IMR-90 (cell line): ENCODE results near the gene LIMCH1. TPM values are rescaled to one million over a fixed set of nuclear protein-coding genes. Genes with fewer than 3 reads are reported as not detected.
A peak's percentile ranks its signal among the peaks of the same experiment; 100 is the strongest.

Source experiments
- ATAC-seq: fragments of 200-7000 bp; cut with Tn5 transposase; 2 replicates; pipeline ENCODE4 v1.9.1; 2020; ENCODE audit warnings: low read depth, mild to moderate bottlenecking, moderate library complexity
- BruUV-seq: library from RNA; stranded (reverse); fragments of 400-500 nt; replicated peaks from 2 replicates; lab custom pipeline; 2021; lab: Mats Ljungman, UMichigan
- CTCF ChIA-PET: fragments of 300-600 bp; formaldehyde crosslinking; extraction: SDS; loops from one replicate; lab custom pipeline; 2021; ENCODE audit warnings: antibody characterized with exemption; lab: Yijun Ruan, JAX
- POLR2A ChIA-PET: fragments of 300-600 bp; sonication (Branson Sonifier 250); formaldehyde crosslinking; loops from one replicate; lab custom pipeline; 2022; ENCODE audit warnings: antibody characterized with exemption; ENCODE audit not compliant: unreplicated experiment; lab: Charles Lee
- DNase-seq: peaks from one replicate; pipeline ENCODE4 v3.0.0; 2013
- H2AFZ ChIP-seq: replicated peaks from 2 replicates; pipeline ENCODE3; 2013; ENCODE audit warnings: low read length, mild to moderate bottlenecking; ENCODE audit not compliant: poor library complexity
- H2AK5ac ChIP-seq: 2 replicates; pipeline ENCODE4 v1.6.1; 2013; ENCODE audit warnings: low read depth, low read length, inconsistent platforms
- H2AK9ac ChIP-seq: replicated peaks from 2 replicates; pipeline ENCODE3; 2013; ENCODE audit warnings: mild to moderate bottlenecking, low read depth, low read length, moderate library complexity; ENCODE audit not compliant: poor library complexity
- H2BK120ac ChIP-seq: 2 replicates; pipeline ENCODE4 v1.6.1; 2013; ENCODE audit warnings: low read depth, low read length, inconsistent platforms
- H2BK15ac ChIP-seq: 3 replicates; pipeline ENCODE4 v1.6.1; 2013; ENCODE audit warnings: low read depth, low read length, inconsistent platforms
- H2BK20ac ChIP-seq: 2 replicates; pipeline ENCODE4 v1.6.1; 2013; ENCODE audit warnings: low read depth, mild to moderate bottlenecking, inconsistent platforms, low read length, moderate library complexity
- H2BK5ac ChIP-seq: 2 replicates; pipeline ENCODE4 v1.6.1; 2013; ENCODE audit warnings: mild to moderate bottlenecking, low read depth, low read length, inconsistent platforms; ENCODE audit not compliant: poor library complexity, severe bottlenecking
- H3K14ac ChIP-seq: replicated peaks from 2 replicates; pipeline ENCODE4 v1.6.1; 2013; ENCODE audit warnings: low read depth, low read length, inconsistent platforms
- H3K18ac ChIP-seq: 2 replicates; pipeline ENCODE4 v1.6.1; 2013; ENCODE audit warnings: low read depth, low read length, control low read depth
- H3K23ac ChIP-seq: 2 replicates; pipeline ENCODE4 v1.6.1; 2013; ENCODE audit warnings: low read depth, low read length, inconsistent platforms
- H3K27ac ChIP-seq: 2 replicates; pipeline ENCODE4 v1.5.1; 2013; ENCODE audit warnings: mild to moderate bottlenecking, control low read depth, low read length; ENCODE audit not compliant: insufficient read depth
- H3K27me3 ChIP-seq: 2 replicates; pipeline ENCODE4 v1.6.1; 2013; ENCODE audit warnings: low read length; ENCODE audit not compliant: control insufficient read depth, insufficient read depth
- H3K36me3 ChIP-seq: 2 replicates; pipeline ENCODE4 v1.6.1; 2013; ENCODE audit warnings: low read length, mixed read lengths; ENCODE audit not compliant: control insufficient read depth, insufficient read depth
- H3K4ac ChIP-seq: 2 replicates; pipeline ENCODE4 v1.6.1; 2013; ENCODE audit warnings: low read depth, low read length, inconsistent platforms
- H3K4me1 ChIP-seq: 2 replicates; pipeline ENCODE4 v1.6.1; 2013; ENCODE audit warnings: low read length, mixed read lengths; ENCODE audit not compliant: control insufficient read depth, insufficient read depth
- H3K4me2 ChIP-seq: 2 replicates; pipeline ENCODE4 v1.6.1; 2013; ENCODE audit warnings: low read depth, mild to moderate bottlenecking, control low read depth, low read length, moderate library complexity
- H3K4me3 ChIP-seq: 2 replicates; pipeline ENCODE4 v1.5.1; 2013; ENCODE audit warnings: low read depth, mild to moderate bottlenecking, control low read depth, low read length, moderate library complexity; ENCODE audit not compliant: insufficient read depth
- H3K56ac ChIP-seq: 2 replicates; pipeline ENCODE4 v1.6.1; 2013; ENCODE audit warnings: low read length, inconsistent platforms; ENCODE audit not compliant: insufficient read depth; ENCODE audit errors: extremely low read depth
- H3K79me1 ChIP-seq, 2 experiments: 2 replicates each; pipeline ENCODE4 v1.6.1; 2013; ENCODE audit warnings: low read length in 2 of 2, inconsistent platforms in 1 of 2, low read depth in 1 of 2
- H3K9ac ChIP-seq: 2 replicates; pipeline ENCODE4 v1.6.1; 2013; ENCODE audit warnings: low read depth, low read length, control low read depth
- H3K9me1 ChIP-seq: 2 replicates; pipeline ENCODE4 v1.6.1; 2013; ENCODE audit warnings: low read length, inconsistent platforms; ENCODE audit not compliant: insufficient read depth
- H3K9me3 ChIP-seq: 2 replicates; pipeline ENCODE4 v1.6.1; 2013; ENCODE audit warnings: low read length; ENCODE audit not compliant: control insufficient read depth, insufficient read depth
- H4K20me1 ChIP-seq: 2 replicates; pipeline ENCODE4 v1.6.1; 2013; ENCODE audit warnings: low read length, inconsistent platforms; ENCODE audit not compliant: insufficient read depth
- H4K5ac ChIP-seq: 2 replicates; pipeline ENCODE4 v1.6.1; 2013; ENCODE audit warnings: mild to moderate bottlenecking, low read depth, low read length, control low read depth
- H4K8ac ChIP-seq, 2 experiments: 2 replicates each; pipeline ENCODE4 v1.6.1; 2013; ENCODE audit warnings: low read depth in 2 of 2, low read length in 2 of 2, control low read depth in 1 of 2, inconsistent platforms in 1 of 2
- H4K91ac ChIP-seq: 2 replicates; pipeline ENCODE4 v1.6.1; 2013; ENCODE audit warnings: low read depth, low read length, inconsistent platforms; ENCODE audit not compliant: insufficient read depth
- BHLHE40 ChIP-seq: fragments of 150-350 bp; IDR thresholded peaks from 2 replicates; pipeline ENCODE4 v1.6.1; 2016; ENCODE audit warnings: mild to moderate bottlenecking, low read depth, low read length
- CEBPB ChIP-seq: IDR thresholded peaks from 2 replicates; pipeline ENCODE4 v1.6.1; 2012; ENCODE audit warnings: low read depth, low read length, improper control_type of control experiment
- CHD1 ChIP-seq: IDR thresholded peaks from 2 replicates; pipeline ENCODE4 v1.6.1; 2012; ENCODE audit warnings: low read depth, low read length, improper control_type of control experiment
- CTCF ChIP-seq: conservative IDR thresholded peaks from 2 replicates; pipeline ENCODE4 v1.5.1; 2012; ENCODE audit warnings: mild to moderate bottlenecking, low read depth, low read length, improper control_type of control experiment
- ELK1 ChIP-seq: fragments of 150-350 bp; IDR thresholded peaks from 2 replicates; pipeline ENCODE4 v1.6.1; 2016; ENCODE audit warnings: low read depth, mild to moderate bottlenecking, low read length, moderate library complexity, borderline replicate concordance
- FOS ChIP-seq: fragments of 150-350 bp; IDR thresholded peaks from 2 replicates; pipeline ENCODE4 v1.6.1; 2016; ENCODE audit warnings: low read depth, low read length
- MAFK ChIP-seq: IDR thresholded peaks from 2 replicates; pipeline ENCODE4 v1.6.1; 2012; ENCODE audit warnings: low read depth, low read length, improper control_type of control experiment
- MAZ ChIP-seq: IDR thresholded peaks from 2 replicates; pipeline ENCODE4 v1.6.1; 2012; ENCODE audit warnings: low read depth, mild to moderate bottlenecking, low read length, improper control_type of control experiment, moderate library complexity, borderline replicate concordance
- MXI1 ChIP-seq: IDR thresholded peaks from 2 replicates; pipeline ENCODE4 v1.6.1; 2012; ENCODE audit warnings: low read depth, mild to moderate bottlenecking, low read length, moderate library complexity, borderline replicate concordance
- NFE2L2 ChIP-seq: fragments of 150-350 bp; IDR thresholded peaks from 2 replicates; pipeline ENCODE4 v1.6.1; 2016; ENCODE audit warnings: low read depth, mild to moderate bottlenecking, low read length
- POLR2A ChIP-seq: IDR thresholded peaks from 2 replicates; pipeline ENCODE4 v1.6.1; 2012; ENCODE audit warnings: mild to moderate bottlenecking, low read depth, low read length
- RAD21 ChIP-seq: IDR thresholded peaks from 2 replicates; pipeline ENCODE4 v1.6.1; 2012; ENCODE audit warnings: low read length, improper control_type of control experiment
- RCOR1 ChIP-seq: IDR thresholded peaks from 2 replicates; pipeline ENCODE4 v1.6.1; 2012; ENCODE audit warnings: mild to moderate bottlenecking, low read length, improper control_type of control experiment; ENCODE audit not compliant: insufficient replicate concordance
- RFX5 ChIP-seq: IDR thresholded peaks from 2 replicates; pipeline ENCODE4 v1.8.0; 2012; ENCODE audit warnings: low read depth, mild to moderate bottlenecking, low read length, moderate library complexity
- SMC3 ChIP-seq: fragments of 150-350 bp; IDR thresholded peaks from 2 replicates; pipeline ENCODE4 v1.6.1; 2016; ENCODE audit warnings: low read depth, mild to moderate bottlenecking, antibody characterized with exemption, low read length, moderate library complexity
- WGBS, 2 experiments: methylation state at CpG; one replicate each; pipeline versions ENCODE4 v1.1.5 to v1.1.7; 2013; ENCODE audit warnings: missing lambda C conversion rate in 2 of 2; ENCODE audit not compliant: insufficient read length in 1 of 2; ENCODE audit errors: extremely low coverage in 2 of 2; 5-methylcytosine and 5-hydroxymethylcytosine counted together
- dilution Hi-C: fragments of 300-500 bp; cut with HindIII; formaldehyde crosslinking; loops from one replicate; pipeline ENCODE4 v1.14.3; 2018; ENCODE audit warnings: low sequenced_read_pairs; ENCODE audit not compliant: unreplicated experiment
- in situ Hi-C: fragments of 300-500 bp; cut with MboI; formaldehyde crosslinking; loops from 3 replicates; pipeline ENCODE4 v1.14.3; 2019; ENCODE audit warnings: low sequenced_read_pairs, inconsistent platforms, mixed read lengths
- intact Hi-C: fragments of 100-400 bp; cut with micrococcal nuclease; formaldehyde crosslinking; loops from 2 replicates; pipeline ENCODE4 v1.10.0; 2022
- polyA plus RNA-seq, 3 experiments: library from polyadenylated mRNA; depleted of rRNA; stranded (reverse); fragments of >200 nt; gene quantifications; 2 replicates each; pipeline ENCODE4 v1.2.3, GENCODE V29; 2012; ENCODE audit warnings: low replicate concordance in 1 of 3
- total RNA-seq: library from RNA; depleted of rRNA; stranded (reverse); fragments of >200 nt; gene quantifications from 2 replicates; pipeline ENCODE4 v1.2.3, GENCODE V29; 2012

LIMCH1 gene
- total and polyA plus RNA-seq, 2 of the 4 experiments (the other 2 are of a cell fraction): 0.89 to 2.9 TPM

DNA sequence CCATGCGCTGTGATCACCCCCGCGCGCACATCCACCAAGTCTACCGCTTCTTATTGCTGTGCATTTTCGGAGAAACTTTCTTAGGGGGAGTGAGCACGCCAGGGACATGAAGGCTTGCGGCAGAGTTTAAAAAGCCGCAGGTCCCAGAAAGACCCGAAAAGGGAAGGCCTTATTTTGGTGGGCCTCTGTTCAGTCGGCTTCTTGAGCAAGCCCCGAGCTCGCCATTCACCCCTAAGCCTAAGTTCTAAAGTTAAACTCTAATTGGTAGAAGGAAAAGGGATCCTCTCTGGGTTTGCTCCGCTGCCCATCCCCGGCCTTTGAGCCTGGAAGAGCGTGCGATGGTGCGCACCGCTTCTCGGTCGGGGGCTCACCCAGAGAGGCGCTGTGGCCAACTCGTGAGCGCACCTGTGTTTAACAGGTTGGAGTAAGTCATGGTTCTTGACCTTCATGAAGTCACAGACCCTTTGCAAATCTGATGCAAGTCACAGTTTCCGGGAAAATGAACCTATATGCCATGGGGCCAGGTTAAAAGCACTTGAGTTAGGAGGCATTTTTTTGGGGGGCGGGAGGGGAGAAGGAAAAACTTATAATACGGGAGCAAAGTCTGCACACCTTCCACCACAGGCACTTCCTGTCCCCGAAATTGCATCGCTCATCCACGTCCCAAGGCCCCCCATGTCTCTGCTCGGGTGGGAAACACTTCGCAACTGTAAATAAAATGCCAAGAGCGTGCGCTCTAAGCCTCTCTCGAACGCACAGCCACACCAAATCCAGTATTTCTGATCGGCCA, 208.7 kb downstream of the LIMCH1 start:
- Histone ChIP-seq H3K27me3 (peaks cover 95% of the 10 kb centered on the region), H2BK20ac (no peak overlapping the region), H3K4me2 (peak overlapping the region; percentile 16; the same call in 1 of the 2 replicates), H3K9me3 (peaks cover 28% of the 10 kb centered on the region), H2BK5ac (no peak overlapping the region), H3K9ac (no peak overlapping the region), H2BK15ac (no peak overlapping the region), H3K18ac (no peak overlapping the region), H2BK120ac (no peak overlapping the region), H3K9me1 (no peaks in the 10 kb centered on the region), H3K14ac (no peak overlapping the region), H2AK5ac (no peak overlapping the region), H2AFZ (no peak overlapping the region), H3K79me1 (no peaks in the 10 kb centered on the region), H3K36me3 (no peaks in the 10 kb centered on the region), H4K20me1 (peaks cover 6% of the 10 kb centered on the region; the same call in 1 of the 2 replicates), H3K4me3 (no peak overlapping the region), H4K8ac (no peak overlapping the region), H3K56ac (no peak overlapping the region), H3K4ac (no peak overlapping the region), H3K4me1 (no peaks in the 10 kb centered on the region; the same call in 1 of the 2 replicates), H3K27ac (no peak overlapping the region), H4K5ac (no peak overlapping the region), H4K91ac (no peak overlapping the region), H3K23ac (no peak overlapping the region), H2AK9ac (no peak overlapping the region)
- POLR2A ChIA-PET: no interaction called here
- DNase-seq: no peak
- dilution Hi-C loops (no loop called here), in situ Hi-C loops (no loop called here), intact Hi-C loops (no loop called here)
- no peak for ATAC-seq
- WGBS, 2 experiments: 10% methylated on average over 2 of the region's 37 CpGs; no CpG with 5 or more reads in 1 of the 2 experiments
- CTCF ChIA-PET: no interaction called here
- BruUV-seq: no TSS peak
- TF ChIP-seq ELK1 (no peak), RFX5 (no peak), FOS (no peak), SMC3 (no peak), MXI1 (no peak), POLR2A (no peak), MAFK (no peak), BHLHE40 (no peak), CEBPB (no peak), MAZ (no peak), RCOR1 (no peak), RAD21 (no peak), NFE2L2 (no peak), CHD1 (no peak), CTCF (no peak)
